Esophagus (tissue), 2 donors: ENCODE data around the gene PPT1. TPM values are rescaled to one million over a fixed set of nuclear protein-coding genes. Genes with fewer than 3 reads are reported as not detected.
"Not testable (repeated sequence)": the region's sequence is repeated elsewhere in the genome, so short reads cannot be mapped to it uniquely, and the experiment has no call there.

ENCODE experiments used
- H3K27ac ChIP-seq, 2 donors: one replicate each; pipeline ENCODE4 v1.5.1; 2013; ENCODE audit warnings: low read depth in 2 of 2, mild to moderate bottlenecking in 2 of 2, inconsistent platforms in 1 of 2, low read length in 1 of 2, moderate library complexity in 1 of 2
- H3K27me3 ChIP-seq, 2 donors: one replicate each; pipeline ENCODE4 v1.6.1; 2013; ENCODE audit warnings: low read length in 2 of 2, control low read depth in 1 of 2, mild to moderate bottlenecking in 1 of 2; ENCODE audit not compliant: insufficient read depth in 2 of 2, control insufficient read depth in 1 of 2
- H3K36me3 ChIP-seq, 2 donors: one replicate each; pipeline ENCODE4 v1.6.1; 2013; ENCODE audit warnings: low read length in 1 of 2; ENCODE audit not compliant: control insufficient read depth in 2 of 2, insufficient read depth in 2 of 2
- H3K4me1 ChIP-seq, 2 donors: one replicate each; pipeline ENCODE4 v1.6.1; 2013; ENCODE audit warnings: low read length in 1 of 2; ENCODE audit not compliant: control insufficient read depth in 2 of 2, insufficient read depth in 2 of 2
- H3K4me3 ChIP-seq, 2 donors: one replicate each; pipeline ENCODE4 v1.5.1; 2013; ENCODE audit warnings: low read length in 2 of 2, mild to moderate bottlenecking in 2 of 2, low read depth in 1 of 2, moderate library complexity in 1 of 2
- H3K9me3 ChIP-seq, 2 donors: one replicate each; pipeline ENCODE4 v1.6.1; 2013; ENCODE audit warnings: mild to moderate bottlenecking in 2 of 2, low read depth in 1 of 2, low read length in 1 of 2, moderate library complexity in 1 of 2; ENCODE audit not compliant: control insufficient read depth in 2 of 2, insufficient read depth in 1 of 2
- WGBS, 2 donors: extraction: QIAGEN DNeasy Blood & Tissue Kit; methylation state at CpG; one replicate each; pipeline ENCODE4 v1.1.7; 2013; 5-methylcytosine and 5-hydroxymethylcytosine counted together
- polyA plus RNA-seq, 2 donors: library from polyadenylated mRNA; stranded (reverse); fragments of 200-250 nt; gene quantifications; one replicate each; pipeline ENCODE4 v1.2.3, GENCODE V29; 2013
- donor health status: healthy with polysubstance abuse.
- donor health status: Bipolar disorder and iron deficiency.

The PPT1 gene
- polyA plus RNA-seq, 2 donors: 20.3 to 25.1 TPM

DNA sequence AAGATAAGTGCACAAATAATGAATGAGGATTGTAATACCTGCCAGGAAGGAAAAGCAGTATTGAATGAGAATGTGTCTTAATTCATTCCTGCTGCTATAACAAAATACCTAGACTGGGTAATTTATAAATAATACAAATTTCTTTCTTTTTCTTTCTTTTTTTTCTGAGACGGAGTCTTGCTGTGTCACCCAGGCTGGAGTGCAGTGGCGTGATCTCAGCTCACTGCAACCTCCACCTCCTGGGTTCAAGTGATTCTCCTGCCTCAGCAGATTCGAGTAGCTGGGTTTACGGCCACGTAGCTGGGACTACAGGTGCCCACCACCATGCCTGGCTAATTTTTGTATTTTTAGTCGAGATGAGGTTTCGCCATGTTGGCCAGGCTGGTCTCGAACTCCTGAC lies 59.8 kb downstream of the PPT1 start:
- not testable (repeated sequence) for H3K4me3 ChIP-seq, H3K27ac ChIP-seq, H3K27me3 ChIP-seq, H3K4me1 ChIP-seq, H3K36me3 ChIP-seq, H3K9me3 ChIP-seq
- WGBS, 2 donors: 88 to 93% methylated on average over 8 of the region's 8 CpGs

DNA sequence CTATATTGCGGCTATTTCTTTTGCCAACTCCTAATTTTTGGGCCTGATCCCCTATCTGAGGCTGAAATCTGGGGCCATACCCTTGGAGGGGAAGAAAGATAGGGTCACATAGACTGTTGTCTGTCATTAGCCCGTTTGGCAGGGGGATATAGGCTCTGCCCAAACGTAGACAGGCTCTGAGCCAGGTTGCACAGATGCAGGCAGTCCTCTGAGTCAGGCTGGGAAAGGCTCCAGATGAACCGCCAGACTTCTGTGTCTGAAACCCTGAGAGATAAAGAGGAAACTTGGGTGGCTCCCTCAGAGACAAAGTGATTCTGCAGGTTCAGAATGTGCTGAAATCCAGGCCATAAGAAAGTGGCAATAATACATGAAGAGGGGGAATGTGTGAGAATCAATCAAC lies 60.5 kb downstream of the PPT1 start:
- no peak overlapping the region for H3K4me3 ChIP-seq
- H3K27me3 ChIP-seq: no peaks in the 10 kb centered on the region
- H3K9me3 ChIP-seq: no peaks in the 10 kb centered on the region
- H3K27ac ChIP-seq: peak overlapping the region; percentile 40 to 45
- WGBS, 2 donors: 21 to 29% methylated on average over 4 of the region's 4 CpGs
- H3K4me1 ChIP-seq: no peaks in the 10 kb centered on the region
- H3K36me3 ChIP-seq: no peaks in the 10 kb centered on the region

DNA sequence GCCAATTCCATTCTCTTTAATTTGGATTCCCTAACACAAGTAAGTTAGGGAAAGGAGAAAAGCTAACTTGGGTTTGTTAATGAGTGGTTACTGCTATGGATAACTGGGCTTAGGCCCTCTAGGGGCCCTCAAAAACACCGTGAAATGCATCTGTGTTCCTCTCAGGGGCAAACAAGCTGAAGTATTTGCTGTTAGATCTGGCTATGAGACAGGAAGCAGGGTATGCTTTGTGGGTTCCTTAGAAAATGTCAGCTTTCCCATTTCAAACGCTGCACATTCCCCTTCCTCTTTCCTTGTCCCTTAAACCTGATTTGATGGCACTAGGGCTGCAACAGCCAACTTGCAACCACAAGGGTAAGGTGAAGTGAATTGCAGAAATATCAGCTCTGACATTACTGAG lies 62.2 kb downstream of the PPT1 start:
- no peaks in the 10 kb centered on the region for H3K36me3 ChIP-seq
- H3K27me3 ChIP-seq: no peaks in the 10 kb centered on the region
- 64 to 65% methylated on average over 2 of the region's 2 CpGs for WGBS, 2 donors
- no peak overlapping the region for H3K27ac ChIP-seq
- no peaks in the 10 kb centered on the region for H3K9me3 ChIP-seq
- no peaks in the 10 kb centered on the region for H3K4me1 ChIP-seq
- H3K4me3 ChIP-seq: no peak overlapping the region

DNA sequence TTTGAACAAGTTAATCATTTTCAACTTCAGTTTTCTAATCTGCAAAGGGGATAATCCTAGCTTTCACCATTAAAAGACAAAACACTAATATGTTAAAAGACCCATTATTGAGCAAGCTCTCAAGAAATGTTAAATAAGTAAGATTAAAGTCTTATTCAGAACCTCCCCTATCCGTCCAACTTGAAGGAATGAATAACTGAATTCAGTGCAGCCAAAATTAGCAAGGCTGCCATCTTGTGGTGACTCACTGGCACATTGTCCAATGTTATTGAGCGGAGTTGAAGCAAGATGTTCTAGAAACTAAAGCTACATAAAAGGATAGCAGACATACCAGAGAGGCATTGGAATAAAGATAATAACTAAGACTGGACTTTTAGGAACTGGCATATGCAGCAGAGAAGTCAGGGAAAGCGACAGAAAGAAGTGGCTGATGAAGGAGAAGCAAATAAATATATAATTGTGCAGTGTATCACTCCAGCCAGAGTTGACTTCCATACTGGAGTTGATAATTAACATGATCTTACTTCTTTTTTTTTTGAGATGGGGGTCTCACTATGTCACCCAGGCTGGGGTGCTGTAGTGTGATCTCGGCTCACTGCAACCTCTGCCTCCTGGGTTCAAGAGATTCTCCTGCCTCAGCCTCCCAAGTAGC lies 64.7 kb downstream of the PPT1 start:
- H3K4me3 ChIP-seq: no peak overlapping the region
- no peaks in the 10 kb centered on the region for H3K9me3 ChIP-seq
- WGBS, 2 donors: 39 to 43% methylated on average over 4 of the region's 4 CpGs
- H3K36me3 ChIP-seq: no peaks in the 10 kb centered on the region
- no peak overlapping the region for H3K27ac ChIP-seq
- no peaks in the 10 kb centered on the region for H3K27me3 ChIP-seq
- no peaks in the 10 kb centered on the region for H3K4me1 ChIP-seq

DNA sequence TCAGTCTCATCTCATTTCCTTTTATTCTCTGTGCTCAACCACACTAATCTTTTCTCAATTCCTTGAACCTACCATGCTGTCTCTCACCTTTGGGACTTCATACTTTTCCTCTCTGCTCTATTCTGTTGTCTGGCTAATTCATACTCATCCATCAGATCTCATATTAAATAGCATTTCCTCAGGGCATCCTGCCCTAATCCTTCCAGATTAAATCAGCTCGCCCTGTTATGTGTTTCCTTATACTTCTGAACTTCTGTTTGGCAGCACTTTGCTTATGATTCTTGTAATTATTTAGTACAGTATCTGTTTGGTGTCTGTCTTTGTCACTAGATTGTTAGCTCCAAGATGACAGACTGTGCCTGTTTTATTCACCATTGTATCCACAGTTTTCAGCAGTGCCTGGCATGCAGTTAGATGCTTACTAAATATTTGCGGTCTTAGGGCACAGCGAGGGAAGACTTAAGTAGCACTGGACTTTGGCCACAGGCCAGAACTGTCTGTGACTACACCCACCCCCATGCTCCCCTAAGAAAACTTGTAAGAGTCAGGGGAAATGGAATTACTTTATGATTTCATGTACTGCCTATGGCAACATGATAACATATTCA lies 66.4 kb downstream of the PPT1 start:
- no peaks in the 10 kb centered on the region for H3K27me3 ChIP-seq
- no peaks in the 10 kb centered on the region for H3K36me3 ChIP-seq
- H3K27ac ChIP-seq: no peak overlapping the region
- H3K4me3 ChIP-seq: no peak overlapping the region
- H3K4me1 ChIP-seq: no peaks in the 10 kb centered on the region
- 28 to 39% methylated on average over 3 of the region's 3 CpGs for WGBS, 2 donors
- no peaks in the 10 kb centered on the region for H3K9me3 ChIP-seq

GRCh38 chr1:40029608-40030007 lies 67.4 kb downstream of the PPT1 start:
- no peak overlapping the region for H3K27ac ChIP-seq
- no peaks in the 10 kb centered on the region for H3K27me3 ChIP-seq
- no peak overlapping the region for H3K4me3 ChIP-seq
- 74 to 76% methylated on average over 3 of the region's 3 CpGs for WGBS, 2 donors
- no peaks in the 10 kb centered on the region for H3K9me3 ChIP-seq
- H3K4me1 ChIP-seq: no peaks in the 10 kb centered on the region
- no peaks in the 10 kb centered on the region for H3K36me3 ChIP-seq

- Histone ChIP-seq H3K9me3 (no peaks in the 10 kb centered on the region), H3K27me3 (peaks cover 0 to 2% of the 10 kb centered on the region in 2 donors), H3K36me3 (no peaks in the 10 kb centered on the region), H3K4me3 (no peak overlapping the region), H3K27ac (no peak overlapping the region), H3K4me1 (no peaks in the 10 kb centered on the region)
Measured at GRCh38 chr1:40027647-40028046, 69.4 kb downstream of the PPT1 start.

- Histone ChIP-seq H3K4me1 (no peaks in the 10 kb centered on the region), H3K27me3 (peaks cover 0 to 2% of the 10 kb centered on the region in 2 donors), H3K4me3 (no peak overlapping the region), H3K27ac (no peak overlapping the region), H3K36me3 (no peaks in the 10 kb centered on the region), H3K9me3 (no peaks in the 10 kb centered on the region)
- 63 to 66% methylated on average over 2 of the region's 2 CpGs for WGBS, 2 donors
Measured at GRCh38 chr1:40024671-40025070, 72.4 kb downstream of the PPT1 start.

DNA sequence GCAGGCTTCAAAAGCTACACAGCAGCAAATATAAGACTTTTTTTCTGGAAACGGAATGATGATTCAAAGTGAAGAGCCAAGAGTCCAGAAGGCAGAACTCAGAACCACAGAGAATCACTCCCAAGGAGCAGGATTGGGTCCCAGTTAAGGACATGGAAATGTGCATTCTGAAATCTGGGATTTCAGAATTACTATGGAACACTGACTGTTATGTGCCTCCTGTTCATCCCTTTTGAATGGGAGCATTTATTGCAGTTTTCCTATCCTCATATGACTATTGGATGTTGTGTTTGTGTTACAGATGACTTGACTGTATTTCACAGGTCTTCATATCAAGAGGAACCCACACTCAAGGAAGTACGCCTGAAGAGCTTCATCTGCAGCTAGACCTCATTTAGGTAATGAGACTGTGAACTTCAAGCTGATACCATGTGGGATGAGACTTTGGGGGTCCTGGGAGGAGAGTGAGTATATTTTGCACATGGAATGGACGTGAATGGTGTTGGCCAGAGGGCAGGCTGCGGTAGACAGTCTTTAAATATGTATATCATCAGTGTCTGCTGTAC lies 73.6 kb downstream of the PPT1 start:
- H3K4me3 ChIP-seq: no peak overlapping the region
- no peaks in the 10 kb centered on the region for H3K36me3 ChIP-seq
- no peaks in the 10 kb centered on the region for H3K4me1 ChIP-seq
- no peak overlapping the region for H3K27ac ChIP-seq
- WGBS, 2 donors: 80 to 88% methylated on average over 4 of the region's 4 CpGs
- H3K27me3 ChIP-seq: peaks cover 0 to 2% of the 10 kb centered on the region in 2 donors
- no peaks in the 10 kb centered on the region for H3K9me3 ChIP-seq
